Ovary (tissue), 9 donors: Measurements from ENCODE around the gene GPR137B. TPM values are rescaled to one million over a fixed set of nuclear protein-coding genes. Genes with fewer than 3 reads are reported as not detected.

Experiments
- DNase-seq, 5 donors: peaks; one replicate each; pipeline ENCODE4 v3.0.0-alpha.2; 2019 to 2020
- H3K27ac ChIP-seq, 2 donors: fragments of 200-600 bp; one replicate each; pipeline versions ENCODE4 v1.5.1 to v1.8.0; 2019 to 2022
- H3K27me3 ChIP-seq: fragments of 200-600 bp; one replicate; pipeline ENCODE4 v1.8.0; 2022
- H3K36me3 ChIP-seq: fragments of 200-600 bp; sonication (generic); one replicate; pipeline ENCODE4 v1.5.1; 2019
- H3K4me1 ChIP-seq: one replicate; pipeline ENCODE4 v1.8.1; 2013; ENCODE audit warnings: mild to moderate bottlenecking, moderate library complexity; ENCODE audit not compliant: insufficient read depth
- H3K4me3 ChIP-seq: fragments of 200-600 bp; sonication (generic); one replicate; pipeline ENCODE4 v1.5.1; 2017
- H3K9me3 ChIP-seq, 2 donors: fragments of 200-600 bp in 1 of 2; sonication (generic) in 1 of 2; one replicate each; pipeline versions ENCODE4 v1.5.1 to v1.8.1; 2013 to 2019; ENCODE audit warnings: mild to moderate bottlenecking in 1 of 2, moderate library complexity in 1 of 2
- CTCF ChIP-seq, 3 donors: fragments of 450-650 bp in 2 of 3; fragments of 200-600 bp in 1 of 3; IDR thresholded peaks; one replicate each; pipeline versions ENCODE4 v1.5.1 to v1.8.0; 2016 to 2022; ENCODE audit warnings: antibody characterized with exemption in 3 of 3, mild to moderate bottlenecking in 1 of 3
- EP300 ChIP-seq: sonication (generic); formaldehyde crosslinking; IDR thresholded peaks from one replicate; pipeline ENCODE4 v1.6.1; 2017; ENCODE audit warnings: antibody characterized with exemption
- POLR2A ChIP-seq: fragments of 450-650 bp; IDR thresholded peaks from one replicate; pipeline ENCODE4 v1.6.1; 2017; ENCODE audit warnings: antibody characterized with exemption, mild to moderate bottlenecking, moderate library complexity
- WGBS, 3 donors: extraction: QIAGEN DNeasy Blood & Tissue Kit in 1 of 3; methylation state at CpG; one replicate each; pipeline versions ENCODE4 v1.1.5 to v1.1.7; 2013 to 2017; 5-methylcytosine and 5-hydroxymethylcytosine counted together
- intact Hi-C, 4 donors: fragments of 100-400 bp; cut with DNase I; formaldehyde crosslinking; loops; one replicate each; pipeline versions ENCODE4 v1.11.0 to v1.15.1; 2022 to 2023
- polyA plus RNA-seq, 2 donors: library from polyadenylated mRNA; stranded (reverse); fragments of 200-250 nt in 1 of 2; fragments of 350-450 nt in 1 of 2; fragmentation: Illumina TruSeq in 1 of 2; extraction: RNeasy Lipid Tissue Mini Kit (QIAGEN cat#74804) in 1 of 2; gene quantifications; one replicate each; pipeline ENCODE4 v1.2.3, GENCODE V29; 2013 to 2014
- total RNA-seq, 7 donors: library from RNA; depleted of rRNA in 2 of 7; stranded (reverse); fragments of >200 nt in 2 of 7; fragmentation: NEBNext Ultra II Directional in 3 of 7; extraction: Animal tissue kit (Norgen Biotek cat#: 25700) in 3 of 7; gene quantifications; one replicate each; pipeline versions ENCODE4 v1.1.0 to v1.2.4, GENCODE V29; 2016 to 2023
- donor health status: DM: no; HTN: no; CAD: no; lungs with moderate emphysema.
- donor health status: DM: no; HTN: no; CAD: no.
- donor health status: Bipolar disorder and iron deficiency.
- donor health status: DM: yes; HTN: yes; CAD: no.
- donor health status: DM: no; HTN: no; CAD: no.
- donor health status: DM: yes; HTN: yes; CAD: no.

GPR137B gene
- total and polyA plus RNA-seq, 9 donors = 10.8 to 35.2 (median 13.7) TPM

GRCh38 chr1:236098267-236098666, 44.1 kb upstream of the GPR137B start:
- WGBS, 3 donors = 97 to 100% (median 100%) methylated on average over 1 of the region's 1 CpG
- Histone ChIP-seq H3K4me3 (no peak overlapping the region), H3K4me1 (no peaks in the 10 kb centered on the region), H3K27me3 (no peaks in the 10 kb centered on the region), H3K9me3 (no peaks in the 10 kb centered on the region), H3K27ac (no peak overlapping the region), H3K36me3 (no peaks in the 10 kb centered on the region)
- intact Hi-C loops = no loop called here
- TF ChIP-seq POLR2A = no peak
- DNase-seq = no peak

- Histone ChIP-seq H3K27me3 (no peaks in the 10 kb centered on the region), H3K9me3 (no peaks in the 10 kb centered on the region), H3K27ac (no peak overlapping the region), H3K36me3 (no peaks in the 10 kb centered on the region), H3K4me1 (no peaks in the 10 kb centered on the region), H3K4me3 (no peak overlapping the region)
- no peak for TF ChIP-seq POLR2A
- WGBS, 3 donors = 17 to 32% (median 24%) methylated on average over 12 of the region's 12 CpGs
- intact Hi-C loops = no loop called here
- no peak for DNase-seq
Observed at GRCh38 chr1:236099355-236099974, 42.9 kb upstream of the GPR137B start.

- no peak for DNase-seq
Observed at GRCh38 chr1:236100799-236101198, 41.5 kb upstream of the GPR137B start.

GRCh38 chr1:236101233-236102200, 40.8 kb upstream of the GPR137B start:
- H3K36me3 ChIP-seq = no peaks in the 10 kb centered on the region
- H3K27me3 ChIP-seq = no peaks in the 10 kb centered on the region
- H3K27ac ChIP-seq = no peak overlapping the region
- intact Hi-C loops = loop anchor here in 2 of 4 donors (5.0 kb wide), 2 partner anchors 376 to 391 kb away; no protein-coding TSS in a partner anchor
- 85 to 91% (median 88%) methylated on average over 10 of the region's 10 CpGs for WGBS, 3 donors
- no peaks in the 10 kb centered on the region for H3K9me3 ChIP-seq
- no peak for TF ChIP-seq EP300
- no peak for TF ChIP-seq POLR2A
- no peak for TF ChIP-seq CTCF (IDR thresholded peaks at IDR 0.05)
- no peak overlapping the region for H3K4me3 ChIP-seq
- DNase-seq = no peak
- H3K4me1 ChIP-seq = no peaks in the 10 kb centered on the region

More at GRCh38 chr1:236100799-236101198, 41.5 kb upstream of the GPR137B start:
- Histone ChIP-seq H3K9me3 (no peaks in the 10 kb centered on the region), H3K36me3 (no peaks in the 10 kb centered on the region), H3K4me3 (no peak overlapping the region), H3K4me1 (no peaks in the 10 kb centered on the region), H3K27me3 (no peaks in the 10 kb centered on the region), H3K27ac (no peak overlapping the region)
- TF ChIP-seq POLR2A (no peak), EP300 (no peak), CTCF (IDR thresholded peaks at IDR 0.05) (no peak)
- 92 to 96% (median 95%) methylated on average over 15 of the region's 15 CpGs for WGBS, 3 donors
- intact Hi-C loops = loop anchor here in 2 of 4 donors (5.0 kb wide), 2 partner anchors 377 to 392 kb away; no protein-coding TSS in a partner anchor

GRCh38 chr1:236102611-236103010, 39.7 kb upstream of the GPR137B start:
- WGBS, 3 donors = 76 to 80% (median 77%) methylated on average over 11 of the region's 11 CpGs
- Histone ChIP-seq H3K9me3 (no peaks in the 10 kb centered on the region), H3K4me1 (no peaks in the 10 kb centered on the region), H3K27me3 (no peaks in the 10 kb centered on the region), H3K36me3 (no peaks in the 10 kb centered on the region), H3K27ac (no peak overlapping the region), H3K4me3 (no peak overlapping the region)
- TF ChIP-seq EP300 (no peak), CTCF (IDR thresholded peaks at IDR 0.05) (no peak), POLR2A (no peak)
- no peak for DNase-seq
- intact Hi-C loops = loop anchor here in 2 of 4 donors (5.0 kb wide), 2 partner anchors 375 to 390 kb away; no protein-coding TSS in a partner anchor
